Gastroesophageal sphincter (tissue), 4 donors: ENCODE data around the gene NUS1. TPM values are rescaled to one million over a fixed set of nuclear protein-coding genes. Genes with fewer than 3 reads are reported as not detected.
"Not testable (repeated sequence)": the region's sequence is repeated elsewhere in the genome, so short reads cannot be mapped to it uniquely, and the experiment has no call there.

Source experiments
- ATAC-seq: fragments of 150-250 bp; one replicate; pipeline ENCODE4 v1.9.1; 2016; ENCODE audit warnings: mild to moderate bottlenecking, moderate library complexity
- H3K27ac ChIP-seq, 4 donors: fragments of 200-600 bp; sonication (generic) in 3 of 4; 1 replicate in 3 of 4; 2 replicates in 1 of 4; pipeline ENCODE4 v1.5.1; 2016 to 2019
- H3K27me3 ChIP-seq: fragments of 200-600 bp; sonication (generic); one replicate; pipeline ENCODE4 v1.5.1; 2019
- H3K36me3 ChIP-seq, 2 donors: fragments of 200-600 bp; sonication (generic); one replicate each; pipeline ENCODE4 v1.5.1; 2019; ENCODE audit warnings: control low read depth in 1 of 2
- H3K4me1 ChIP-seq, 3 donors: fragments of 200-600 bp; sonication (generic); 1 replicate in 2 of 3; 2 replicates in 1 of 3; pipeline ENCODE4 v1.5.1; 2016 to 2019; ENCODE audit warnings: control low read depth in 2 of 3
- H3K4me3 ChIP-seq, 2 donors: fragments of 200-600 bp; sonication (generic); one replicate each; pipeline ENCODE4 v1.5.1; 2019; ENCODE audit warnings: mild to moderate bottlenecking in 1 of 2, moderate library complexity in 1 of 2
- H3K9me3 ChIP-seq, 3 donors: fragments of 200-600 bp; sonication (generic); one replicate each; pipeline ENCODE4 v1.5.1; 2017 to 2019; ENCODE audit warnings: control low read depth in 2 of 3
- CTCF ChIP-seq, 4 experiments: fragments of 200-600 bp in 2 of 4; fragments of 450-650 bp in 2 of 4; sonication (generic) in 1 of 4; IDR thresholded peaks; one replicate each; pipeline ENCODE4 v1.5.1; 2017 to 2019; ENCODE audit warnings: antibody characterized with exemption in 4 of 4, mild to moderate bottlenecking in 2 of 4, moderate library complexity in 2 of 4
- EP300 ChIP-seq: sonication (generic); formaldehyde crosslinking; IDR thresholded peaks from one replicate; pipeline ENCODE4 v1.6.1; 2017; ENCODE audit warnings: antibody characterized with exemption, mild to moderate bottlenecking
- POLR2A ChIP-seq, 2 donors: fragments of 450-650 bp; IDR thresholded peaks; one replicate each; pipeline ENCODE4 v1.6.1; 2017; ENCODE audit warnings: antibody characterized with exemption in 2 of 2, mild to moderate bottlenecking in 2 of 2, moderate library complexity in 1 of 2
- POLR2AphosphoS5 ChIP-seq: sonication (generic); formaldehyde crosslinking; IDR thresholded peaks from one replicate; pipeline ENCODE4 v1.6.1; 2017; ENCODE audit warnings: antibody characterized with exemption
- WGBS, 2 donors: methylation state at CpG; one replicate each; pipeline ENCODE4 v1.1.5; 2018; ENCODE audit warnings: low coverage in 1 of 2; 5-methylcytosine and 5-hydroxymethylcytosine counted together
- total RNA-seq, 4 donors: library from RNA; depleted of rRNA; stranded (reverse); fragments of >200 nt; gene quantifications; one replicate each; pipeline ENCODE4 v1.1.0, GENCODE V29; 2016

NUS1 gene
- total RNA-seq, 4 donors from 2014 or later = 19.6 to 31.0 (median 24.1) TPM

GRCh38 chr6:117711369-117711768 lies 36.1 kb downstream of the NUS1 start:
- Histone ChIP-seq H3K27me3 (no peaks in the 10 kb centered on the region), H3K9me3 (no peaks in the 10 kb centered on the region), H3K4me1 (no peaks in the 10 kb centered on the region), H3K27ac (no peak overlapping the region), H3K36me3 (peaks cover 0 to 18% of the 10 kb centered on the region in 2 donors), H3K4me3 (no peak overlapping the region)
- ATAC-seq = no peak
- no peak for TF ChIP-seq POLR2AphosphoS5
- no peak for TF ChIP-seq POLR2A (IDR thresholded peaks at IDR 0.05)
- TF ChIP-seq EP300 = no peak
- no peak for TF ChIP-seq CTCF (IDR thresholded peaks at IDR 0.05)

- Histone ChIP-seq H3K4me3 (no peak overlapping the region), H3K27ac (no peak overlapping the region), H3K27me3 (no peaks in the 10 kb centered on the region), H3K4me1 (no peaks in the 10 kb centered on the region), H3K9me3 (peaks cover 0 to 6% (median 0%) of the 10 kb centered on the region in 3 donors), H3K36me3 (no peaks in the 10 kb centered on the region)
- no peak for ATAC-seq
- TF ChIP-seq CTCF (IDR thresholded peaks at IDR 0.05) (no peak), POLR2A (IDR thresholded peaks at IDR 0.05) (no peak), EP300 (no peak), POLR2AphosphoS5 (no peak)
Observed at GRCh38 chr6:117718895-117719294, 43.6 kb downstream of the NUS1 start.

GRCh38 chr6:117721520-117721919 lies 46.3 kb downstream of the NUS1 start:
- H3K4me1 ChIP-seq, H3K36me3 ChIP-seq, ATAC-seq, H3K27ac ChIP-seq, H3K9me3 ChIP-seq, H3K4me3 ChIP-seq, H3K27me3 ChIP-seq: not testable (repeated sequence)
- WGBS, 2 donors = 91% methylated on average over 11 of the region's 12 CpGs; no CpG with 5 or more reads in 1 of the 2 donors

GRCh38 chr6:117728626-117729025 lies 53.4 kb downstream of the NUS1 start:
- ATAC-seq = no peak
- Histone ChIP-seq H3K4me3 (no peak overlapping the region), H3K36me3 (no peaks in the 10 kb centered on the region), H3K27ac (no peak overlapping the region), H3K27me3 (no peaks in the 10 kb centered on the region), H3K9me3 (no peaks in the 10 kb centered on the region), H3K4me1 (no peaks in the 10 kb centered on the region)
- WGBS, 2 donors = 84 to 100% methylated on average over 1 of the region's 1 CpG
- TF ChIP-seq POLR2A (IDR thresholded peaks at IDR 0.05) (no peak), POLR2AphosphoS5 (no peak), CTCF (IDR thresholded peaks at IDR 0.05) (no peak), EP300 (no peak)

- no peaks in the 10 kb centered on the region for H3K4me1 ChIP-seq
- ATAC-seq = no peak
Observed at GRCh38 chr6:117729613-117730012, 54.3 kb downstream of the NUS1 start.

More at GRCh38 chr6:117729613-117730012, 54.3 kb downstream of the NUS1 start:
- Histone ChIP-seq H3K27ac (no peak overlapping the region), H3K27me3 (no peaks in the 10 kb centered on the region), H3K4me3 (no peak overlapping the region), H3K36me3 (no peaks in the 10 kb centered on the region), H3K9me3 (no peaks in the 10 kb centered on the region)
- WGBS, 2 donors = 40% methylated on average over 1 of the region's 1 CpG; no CpG with 5 or more reads in 1 of the 2 donors
- TF ChIP-seq POLR2A (IDR thresholded peaks at IDR 0.05) = no peak
- TF ChIP-seq POLR2AphosphoS5 = no peak
- no peak for TF ChIP-seq EP300
- TF ChIP-seq CTCF (IDR thresholded peaks at IDR 0.05) = no peak
